Lung microvascular endothelial cell (primary cell): Measurements from ENCODE around the gene SCAMP2. TPM values are rescaled to one million over a fixed set of nuclear protein-coding genes. Genes with fewer than 3 reads are reported as not detected.

Experiments
- DNase-seq, 2 donors: peaks; one replicate each; pipeline versions ENCODE4 v3.0.0 to v3.0.0-alpha.2; 2010; ENCODE audit warnings: low read depth in 2 of 2
- total RNA-seq: library from RNA; depleted of rRNA; stranded (reverse); fragments of >200 nt; gene quantifications from 2 replicates; pipeline ENCODE4 v1.2.1, GENCODE V29; 2014

SCAMP2 gene
- total RNA-seq, 1 donor from 2014 or later, result 19.2 TPM

DNA sequence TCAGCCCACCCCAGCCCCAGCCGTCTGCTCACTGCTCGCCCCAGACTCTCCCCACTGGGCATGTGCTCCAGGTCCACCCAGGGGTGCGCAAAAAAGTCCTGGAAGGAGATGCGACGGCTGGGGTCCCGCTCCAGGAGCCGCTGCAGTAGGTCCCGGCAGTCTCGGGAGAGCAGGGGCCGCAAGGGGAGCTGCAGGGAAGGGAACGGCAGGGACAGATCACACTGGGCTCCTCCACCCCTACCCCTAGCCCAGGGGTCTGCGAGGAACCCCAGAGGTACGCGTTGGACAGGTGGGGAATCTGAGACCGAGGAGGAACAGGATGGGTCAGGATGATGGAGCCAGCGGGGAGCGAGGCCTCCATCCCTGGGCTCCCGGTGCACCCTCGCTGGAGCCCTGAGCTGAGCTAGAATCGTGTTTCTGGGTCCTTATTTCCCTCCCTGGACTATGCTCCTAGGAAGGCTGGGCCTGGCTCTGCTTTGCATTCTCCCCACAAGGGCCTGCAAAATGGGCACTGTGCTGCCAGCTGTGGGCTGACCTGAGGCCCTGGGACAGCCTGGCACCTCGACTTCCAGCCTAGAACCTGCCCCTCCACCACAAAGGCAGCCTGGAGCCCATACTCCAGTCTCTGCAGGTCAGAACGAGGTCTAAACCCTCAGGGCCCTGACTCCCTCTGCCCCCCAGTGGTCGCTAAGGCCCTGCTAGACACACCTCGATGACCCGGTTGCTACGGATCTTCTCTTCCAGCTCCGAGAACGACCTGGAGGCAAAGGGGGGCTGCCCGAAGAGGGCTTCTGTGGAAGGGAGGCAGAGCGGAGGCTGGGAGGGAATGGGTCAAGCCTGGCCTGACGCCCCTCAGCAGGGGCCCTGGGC, 33.4 kb downstream of the SCAMP2 start:
- DNase-seq, result no peak

DNA sequence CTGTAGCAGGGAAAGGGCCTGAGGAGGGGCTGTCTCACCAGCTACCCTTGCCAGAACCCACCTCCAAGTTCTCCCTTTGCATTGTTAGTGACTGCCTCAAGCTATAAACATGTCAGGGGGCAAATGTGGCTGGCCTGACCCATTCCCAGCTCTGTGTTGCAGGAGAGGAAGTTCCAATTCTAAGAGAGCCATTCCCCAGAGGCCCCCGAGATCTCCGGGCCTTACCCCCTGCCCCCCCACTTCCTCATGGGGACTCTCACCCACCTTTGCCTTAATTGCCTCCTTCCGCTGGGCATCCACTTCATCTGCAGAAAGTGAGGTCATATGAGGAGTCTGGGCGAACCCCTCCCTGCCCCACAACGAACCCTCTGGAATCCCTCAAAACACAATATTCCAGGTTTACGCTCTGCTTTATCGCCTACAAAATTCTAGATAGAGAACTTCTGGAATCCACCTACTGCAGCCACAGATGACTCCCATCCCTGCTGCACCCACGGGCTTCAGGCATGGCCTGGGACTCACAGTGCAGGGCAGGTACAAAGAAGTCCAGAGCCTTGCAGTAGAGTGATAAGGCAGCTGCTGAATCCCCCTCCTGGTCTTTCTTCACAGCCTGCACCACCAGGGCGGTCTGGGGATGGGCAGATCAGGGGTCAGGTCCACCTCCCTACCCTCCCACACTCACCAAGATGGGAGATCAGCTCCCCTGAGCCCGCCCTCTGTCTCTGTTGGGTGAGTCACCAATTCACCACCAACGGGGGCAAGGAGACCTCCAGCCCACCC, 34.2 kb downstream of the SCAMP2 start:
- no peak for DNase-seq

DNA sequence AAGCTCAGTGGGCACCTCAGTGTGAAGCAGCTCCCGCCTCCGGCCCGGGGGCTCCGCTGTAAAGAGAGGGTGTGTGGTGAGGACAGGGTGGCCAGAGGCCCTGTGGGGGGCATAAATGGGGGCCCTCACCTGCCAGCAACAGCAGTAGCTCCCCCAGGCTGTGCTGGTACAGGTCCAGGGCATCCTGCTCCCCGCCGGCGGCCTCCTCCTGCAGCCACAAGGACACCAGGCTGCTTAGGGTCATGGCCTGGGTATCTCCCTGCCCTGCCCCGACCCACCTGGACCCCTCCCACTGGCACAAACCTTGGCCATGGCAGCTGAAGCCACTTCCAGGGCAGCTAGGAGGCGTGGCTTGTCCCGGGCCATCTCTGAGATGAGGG, 35.0 kb downstream of the SCAMP2 start:
- no peak for DNase-seq

DNA sequence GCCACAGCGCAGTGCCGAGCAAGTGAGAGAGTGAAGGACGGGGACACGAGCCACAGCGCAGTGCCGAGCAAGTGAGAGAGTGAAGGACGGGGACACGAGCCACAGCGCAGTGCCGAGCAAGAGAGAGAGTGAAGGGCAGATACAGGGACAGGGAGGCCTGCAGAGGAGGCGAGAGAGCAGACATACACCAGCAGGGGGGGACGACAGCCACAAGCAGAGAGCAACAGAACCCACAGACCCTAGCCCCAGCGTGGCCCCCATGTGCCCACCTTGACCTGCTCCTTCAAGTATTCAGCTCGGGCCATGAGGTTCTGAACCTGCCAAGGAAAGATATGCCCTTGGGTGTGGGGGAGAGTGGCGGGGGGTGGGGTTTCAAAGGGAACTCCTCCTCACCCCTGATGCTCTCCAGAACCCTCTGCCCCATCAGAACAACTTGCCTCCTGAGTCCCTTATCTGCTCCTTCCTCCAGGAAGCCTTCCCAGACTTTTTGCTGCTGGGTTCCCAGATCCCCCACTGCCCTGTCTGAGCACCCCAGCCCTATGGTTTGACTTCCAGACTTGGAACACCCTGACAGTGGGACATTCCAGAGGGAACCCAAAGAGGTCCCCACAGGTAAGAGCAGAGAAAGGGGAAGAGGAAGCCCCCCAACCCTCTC, 35.6 kb downstream of the SCAMP2 start:
- no peak for DNase-seq

DNA sequence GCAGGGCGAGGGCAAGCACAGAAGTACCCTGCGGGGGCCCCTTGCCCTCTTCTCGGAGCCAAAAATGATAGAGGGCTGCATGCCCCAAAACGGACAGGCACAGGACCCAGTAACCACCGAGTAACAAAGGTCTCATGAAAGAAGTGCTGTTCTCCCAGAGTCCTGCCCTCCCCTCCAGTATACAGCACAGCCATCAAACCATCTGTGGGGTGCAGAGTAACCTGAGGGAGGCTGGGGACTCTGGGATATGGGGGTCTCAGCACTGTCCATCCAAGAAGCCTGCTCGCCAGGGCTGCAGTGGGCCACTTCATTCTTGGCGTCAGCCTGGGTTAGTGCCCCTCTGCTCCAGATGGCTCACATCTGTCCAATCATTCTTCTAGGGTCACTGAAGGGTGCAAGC, 36.3 kb downstream of the SCAMP2 start:
- DNase-seq, result no peak

DNA sequence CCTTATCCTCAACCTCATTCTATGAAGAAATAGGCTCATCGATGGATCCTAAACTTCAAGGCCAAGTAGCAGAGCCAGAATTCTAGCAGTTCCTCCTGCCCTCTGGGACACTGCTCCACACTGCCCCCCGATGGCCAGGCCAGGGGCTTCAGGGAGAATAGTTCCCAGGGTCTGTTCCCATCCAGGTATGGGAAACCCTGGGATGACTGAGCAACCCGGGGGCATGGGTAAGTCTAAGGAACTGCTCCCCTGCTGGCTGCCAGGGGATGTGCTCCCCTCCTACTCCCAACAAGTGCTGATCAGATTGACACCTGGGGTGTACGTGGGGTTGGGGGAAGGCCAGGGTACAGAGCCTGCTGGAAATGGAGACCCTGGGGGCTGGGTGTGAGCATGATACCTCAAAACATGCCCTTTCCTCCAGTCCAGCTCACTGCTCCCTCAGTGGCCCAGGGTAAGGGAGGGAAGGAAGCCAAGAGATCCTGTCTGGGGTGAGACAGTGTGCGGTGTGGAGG, 37.8 kb downstream of the SCAMP2 start:
- peak; percentile 46 to 56 for DNase-seq

DNA sequence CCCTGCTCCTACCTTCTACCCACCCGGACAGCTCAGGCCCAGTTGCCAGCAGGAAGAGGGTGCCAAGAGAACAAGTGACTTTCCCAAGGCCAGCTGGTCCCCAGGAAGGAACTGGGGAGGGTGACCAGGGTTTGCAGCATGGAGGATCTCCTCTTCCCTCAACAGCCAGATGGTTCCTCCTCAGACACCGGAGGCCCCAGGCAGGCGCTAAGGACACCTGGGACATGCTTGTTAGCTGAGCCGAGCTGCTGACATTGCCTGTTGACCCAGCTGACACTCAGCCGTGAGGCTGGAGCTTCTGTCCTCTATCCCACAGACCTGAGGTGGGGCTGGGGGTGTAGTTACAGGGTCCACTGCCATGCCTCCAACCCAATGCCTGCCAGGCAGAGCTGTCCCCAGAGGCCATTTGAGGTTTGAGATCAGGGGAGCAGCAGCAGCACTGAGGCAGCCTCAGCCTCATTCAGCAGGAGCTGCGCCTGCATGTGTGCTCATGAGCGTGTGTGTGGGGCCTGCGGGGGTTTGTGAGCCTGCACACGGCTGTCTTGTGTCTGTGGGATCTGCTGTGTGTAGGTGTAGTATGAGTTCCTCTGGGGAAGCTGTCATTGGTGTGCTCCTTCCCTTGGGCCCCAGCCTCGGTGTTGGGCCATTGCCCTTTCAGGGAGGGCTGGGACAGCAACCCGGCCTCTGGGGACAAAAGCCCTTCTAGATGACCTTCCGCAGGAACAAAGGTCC, 39.6 kb downstream of the SCAMP2 start:
- no peak for DNase-seq

DNA sequence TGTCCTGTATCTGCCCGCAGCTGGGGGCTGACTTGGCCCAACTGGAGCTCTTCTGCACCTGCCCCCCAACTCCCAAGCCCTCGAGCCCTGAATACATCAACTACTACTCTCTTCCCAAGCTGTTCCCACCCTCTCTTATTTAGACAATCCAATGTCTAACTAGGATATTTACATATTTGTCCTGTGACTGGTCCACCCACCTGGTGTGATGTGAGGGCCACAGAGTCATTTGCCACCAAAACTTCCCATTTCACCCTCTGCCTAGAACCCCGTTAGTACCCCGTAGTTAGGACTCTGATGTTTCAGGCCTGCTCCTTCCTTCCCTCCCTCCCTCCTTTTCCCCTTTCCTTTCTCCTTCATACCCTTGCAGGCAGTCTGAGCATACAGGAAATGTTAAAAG, 40.3 kb downstream of the SCAMP2 start:
- no peak for DNase-seq

DNA sequence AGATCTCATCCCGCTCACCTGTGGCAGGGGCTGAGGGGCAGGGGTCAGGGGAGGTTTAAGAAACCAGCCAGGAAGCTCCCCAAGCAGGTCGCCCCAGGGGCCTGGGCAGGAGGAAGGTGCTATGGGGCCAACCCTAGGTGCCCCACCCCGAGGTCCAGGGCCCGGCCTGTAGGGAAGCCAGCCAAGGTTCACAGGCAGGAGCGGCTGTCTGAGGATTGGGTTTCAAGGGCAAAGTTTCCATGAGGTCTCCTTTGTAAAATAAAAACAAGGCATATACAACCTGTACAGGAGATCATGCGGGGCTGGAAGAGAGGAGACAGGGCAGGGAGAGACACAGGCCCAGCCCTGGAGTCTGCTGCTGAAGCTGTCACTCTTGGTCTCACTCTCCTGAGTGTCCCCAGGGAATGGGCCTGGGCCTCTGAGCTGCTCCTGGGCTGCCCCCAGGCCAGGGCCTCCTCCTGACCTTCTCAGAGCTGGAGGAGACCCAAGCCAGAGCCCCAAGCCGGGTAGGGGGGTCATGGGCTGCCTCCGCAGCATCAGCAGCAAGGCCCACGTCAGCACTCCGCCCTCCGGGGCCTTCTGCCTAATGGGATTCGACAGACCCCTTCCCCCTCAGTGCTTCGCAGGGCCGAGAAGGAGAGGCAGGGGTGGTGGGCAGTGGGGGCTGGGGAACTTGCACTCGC, 41.2 kb downstream of the SCAMP2 start:
- no peak for DNase-seq

DNA sequence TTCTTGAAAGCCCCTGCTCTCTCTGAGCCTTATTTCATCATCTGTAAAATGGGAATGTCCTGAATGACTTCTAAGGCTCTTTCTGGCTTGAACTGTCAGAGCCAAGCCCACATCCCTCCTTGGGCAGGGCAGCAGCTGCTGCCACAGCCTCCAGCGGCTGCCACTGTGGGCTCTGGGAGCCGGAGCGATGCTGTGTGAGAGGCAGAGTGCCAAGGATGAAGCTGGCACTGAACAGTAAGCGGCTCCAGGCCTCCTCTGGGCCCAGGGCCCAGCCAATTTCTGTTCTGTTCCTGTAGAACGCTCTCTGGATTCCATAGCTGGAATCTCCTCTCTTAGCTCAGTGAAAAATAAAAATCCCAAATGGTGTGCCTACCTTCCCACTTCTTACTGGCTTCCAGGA, 42.3 kb downstream of the SCAMP2 start:
- no peak for DNase-seq

DNA sequence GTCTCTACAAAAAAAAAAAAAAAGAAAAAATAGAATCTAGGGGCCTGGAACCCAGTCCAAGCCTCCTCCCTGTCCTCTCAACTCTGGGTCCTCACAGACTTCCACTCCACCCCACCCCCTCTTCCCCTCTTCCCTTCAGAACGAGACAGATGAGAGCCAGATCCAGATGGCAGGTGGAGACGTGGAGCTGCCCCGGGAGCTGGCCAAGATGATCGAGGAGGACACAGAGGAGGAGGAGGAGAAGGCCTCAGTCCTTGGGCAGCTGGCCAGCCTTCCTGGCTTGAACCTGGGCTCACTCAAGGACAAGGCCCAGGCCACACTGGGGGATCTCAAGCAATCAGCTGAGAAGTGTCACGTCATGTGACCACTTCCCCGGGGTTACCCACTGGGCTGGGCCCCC, 43.2 kb downstream of the SCAMP2 start:
- DNase-seq, result no peak

DNA sequence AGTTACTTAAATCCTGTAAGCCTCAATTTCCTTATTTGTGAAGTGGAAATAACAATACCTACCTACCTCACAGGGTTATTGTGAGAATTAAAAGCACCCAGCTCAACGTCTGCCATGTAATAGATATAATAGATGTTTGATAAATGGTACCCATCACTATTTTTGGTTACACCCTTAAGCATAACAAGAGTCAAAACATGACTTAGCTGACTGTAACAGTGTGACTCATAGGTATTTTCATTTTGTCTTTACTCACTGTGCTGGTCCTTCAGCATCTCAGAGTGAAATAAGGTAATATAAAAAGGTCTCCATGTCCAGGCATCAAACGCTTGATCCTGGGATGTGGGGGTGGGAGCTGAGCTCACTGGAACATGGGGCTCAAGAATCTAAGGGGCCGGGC, 43.7 kb downstream of the SCAMP2 start:
- no peak for DNase-seq

DNA sequence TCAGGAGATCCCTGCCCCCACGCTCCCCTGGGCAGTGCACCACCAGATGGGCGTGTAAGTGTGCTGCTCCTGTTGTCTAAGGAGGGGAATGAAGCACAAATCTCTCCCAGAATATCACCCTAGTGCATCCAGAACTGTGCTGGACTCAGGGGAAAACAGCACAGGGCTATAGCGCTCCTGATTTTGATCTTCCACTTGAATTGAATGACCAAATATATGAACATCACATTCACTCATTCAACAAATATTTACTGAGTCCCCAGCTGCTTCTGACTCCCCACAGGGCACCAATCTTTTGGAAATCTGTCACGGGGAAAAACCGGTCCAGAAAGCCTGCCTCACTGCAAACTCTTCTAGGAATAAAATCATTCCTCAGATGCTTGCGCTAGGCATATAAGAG, 44.3 kb downstream of the SCAMP2 start:
- no peak for DNase-seq

DNA sequence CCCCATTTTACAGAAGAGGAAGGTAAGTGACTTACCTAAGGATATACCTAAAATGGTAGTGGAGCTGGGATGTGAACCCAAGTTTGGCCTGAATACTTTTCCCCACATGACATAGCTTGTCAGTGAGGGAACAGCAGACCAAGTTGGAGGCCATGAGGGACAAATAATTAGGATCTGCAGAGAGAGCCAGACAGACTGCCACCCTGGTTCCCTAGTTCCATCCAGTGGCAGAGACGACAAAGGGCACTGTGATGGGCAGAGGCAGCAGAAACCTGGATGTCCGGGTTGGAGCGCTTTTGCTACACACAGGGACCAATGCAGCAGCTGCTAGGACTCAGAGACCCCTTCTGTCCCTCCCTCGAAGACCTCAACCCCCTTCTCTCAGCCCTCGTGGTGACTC, 45.6 kb downstream of the SCAMP2 start:
- no peak for DNase-seq

DNA sequence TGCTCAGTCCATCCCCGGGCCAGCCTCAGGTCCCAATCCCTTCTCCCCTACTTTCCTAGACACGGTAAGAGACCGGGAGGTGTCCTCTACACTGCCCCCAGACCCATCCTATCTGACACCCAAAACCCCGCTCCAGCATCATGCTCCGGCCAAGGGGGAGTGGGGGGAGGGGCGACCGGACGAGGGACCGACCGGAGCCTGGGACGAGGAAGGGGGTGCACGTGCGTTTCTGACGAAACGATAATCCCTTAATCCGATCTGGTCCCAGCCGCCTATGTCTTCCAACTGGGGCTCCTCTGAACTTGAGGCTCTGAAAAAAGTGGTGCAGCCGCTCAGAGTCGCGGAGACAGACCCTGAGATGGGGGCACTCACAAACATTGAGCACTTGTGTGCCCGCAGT, 46.2 kb downstream of the SCAMP2 start:
- no peak for DNase-seq

DNA sequence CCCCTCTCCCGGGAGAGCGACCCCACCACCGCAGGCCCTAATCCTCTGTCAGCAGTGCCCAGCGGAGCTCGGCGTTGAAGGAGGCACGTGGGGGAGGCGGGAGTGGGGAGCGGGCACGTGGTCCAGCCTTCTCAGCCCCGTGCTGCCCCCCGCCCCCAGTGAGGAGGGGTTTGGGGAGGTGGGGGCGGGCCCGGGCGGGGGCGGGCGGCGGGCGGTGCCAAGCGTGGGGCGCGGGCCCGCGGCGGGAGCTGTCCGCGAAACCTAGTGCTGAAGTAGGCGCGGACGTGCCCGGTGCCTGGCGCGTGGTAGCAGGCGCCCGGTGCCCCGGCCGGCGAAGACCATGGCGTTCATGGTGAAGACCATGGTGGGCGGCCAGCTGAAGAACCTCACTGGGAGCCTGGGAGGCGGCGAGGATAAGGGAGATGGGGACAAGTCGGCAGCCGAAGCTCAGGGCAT, 46.8 kb downstream of the SCAMP2 start, which contains the start of gene CPLX3:
TSS of gene CPLX3 (plus strand) at position 264 of the 456 bp plus-strand sequence. CDS start at position 341, 77 bp downstream.
- peak; percentile 19 to 42 for DNase-seq

DNA sequence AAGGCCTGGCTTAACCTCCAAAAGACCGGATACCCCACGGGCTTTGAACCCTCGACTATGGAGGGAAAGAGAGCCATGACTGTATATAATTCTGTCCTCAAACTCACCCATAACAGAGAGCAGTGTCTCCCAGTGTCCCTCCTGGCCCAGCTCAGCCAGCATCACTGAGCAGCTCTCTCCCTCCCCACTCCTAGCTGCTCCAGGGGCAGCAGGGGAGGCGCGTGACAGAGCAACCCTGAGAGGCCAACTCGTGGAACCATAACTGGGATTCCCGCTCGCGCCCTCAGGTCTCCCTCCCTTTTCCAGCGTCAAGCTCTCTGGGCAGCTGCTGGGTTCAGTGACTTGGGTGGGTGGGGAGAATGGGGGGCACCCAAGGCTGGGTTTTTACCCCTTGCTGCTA, 47.3 kb downstream of the SCAMP2 start:
- no peak for DNase-seq

DNA sequence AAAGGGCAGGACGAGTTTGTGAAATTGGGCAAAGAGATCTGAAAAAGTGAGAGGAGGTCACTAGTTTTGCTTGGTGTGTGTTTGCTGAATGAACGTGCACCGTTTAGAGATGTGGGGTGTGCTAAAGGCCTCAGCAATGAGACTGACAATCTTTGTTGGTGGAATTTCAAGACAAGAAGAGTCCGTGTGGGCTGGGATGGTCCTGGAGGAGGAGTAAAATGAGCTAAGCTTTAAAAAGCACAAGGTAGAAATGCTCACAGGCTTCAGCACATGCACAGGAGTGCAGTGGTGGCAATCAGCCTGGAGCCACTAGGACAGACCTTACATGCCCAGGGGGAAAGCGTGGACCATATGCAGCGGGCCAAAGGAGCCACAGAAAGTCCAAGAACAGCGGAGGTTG, 48.2 kb downstream of the SCAMP2 start:
- no peak for DNase-seq

DNA sequence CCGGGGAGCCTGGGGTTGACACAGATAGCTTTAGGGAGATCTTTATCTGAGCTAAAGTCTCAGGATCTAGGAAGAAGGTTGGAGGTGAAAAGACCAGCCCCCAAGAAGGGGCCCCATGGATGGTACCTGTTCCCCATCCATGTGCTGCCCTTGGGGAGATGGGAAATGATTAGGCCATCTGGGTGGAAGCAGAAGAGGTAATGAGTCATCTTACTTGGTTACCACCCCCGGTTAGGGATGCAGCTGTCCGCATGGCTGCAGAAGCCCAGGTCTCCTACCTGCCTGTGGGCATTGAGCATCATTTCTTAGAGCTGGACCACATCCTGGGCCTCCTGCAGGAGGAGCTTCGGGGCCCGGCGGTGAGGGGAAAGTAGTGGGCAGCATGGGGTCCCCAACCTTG, 49.8 kb downstream of the SCAMP2 start:
- DNase-seq, result no peak

DNA sequence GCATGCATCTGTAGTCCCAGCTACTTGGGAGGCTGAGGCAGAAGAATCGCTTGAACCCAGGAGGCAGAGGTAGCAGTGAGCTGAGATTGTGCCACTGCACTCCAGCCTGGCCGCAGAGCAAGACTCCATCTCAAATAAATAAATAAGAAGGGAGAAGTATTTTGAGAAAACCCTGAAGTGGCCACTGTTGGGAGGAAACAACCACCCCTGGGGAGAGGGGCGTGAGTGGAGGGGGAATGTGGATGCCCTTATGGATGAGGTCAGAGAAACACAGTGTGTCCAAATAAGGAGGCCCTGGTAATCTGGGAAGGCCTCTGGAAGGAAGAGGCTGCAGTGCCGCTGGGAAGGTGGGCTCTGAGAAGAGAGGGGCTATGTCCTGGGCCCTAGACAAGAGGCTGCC, 50.9 kb downstream of the SCAMP2 start:
- DNase-seq, result no peak

DNA sequence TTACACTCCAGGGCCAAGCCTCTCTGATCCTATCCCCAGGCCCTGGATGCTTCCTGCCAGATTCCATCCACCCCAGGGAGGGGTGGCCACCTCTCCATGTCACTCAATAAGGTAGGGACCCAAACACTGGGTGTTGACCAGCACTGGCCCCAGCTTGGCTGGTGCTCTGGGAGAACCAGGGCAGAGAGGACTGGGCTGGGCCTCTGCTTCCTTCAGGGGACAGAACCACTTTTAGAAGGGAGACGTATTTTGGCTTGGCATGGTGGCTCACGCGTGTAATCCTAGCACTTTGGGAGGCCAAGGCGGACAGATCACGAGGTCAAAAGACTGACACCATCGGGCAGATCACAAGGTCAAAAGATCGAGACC, 51.4 kb downstream of the SCAMP2 start:
- no peak for DNase-seq
